ENCODE results near the gene PTGR3.

DNA sequence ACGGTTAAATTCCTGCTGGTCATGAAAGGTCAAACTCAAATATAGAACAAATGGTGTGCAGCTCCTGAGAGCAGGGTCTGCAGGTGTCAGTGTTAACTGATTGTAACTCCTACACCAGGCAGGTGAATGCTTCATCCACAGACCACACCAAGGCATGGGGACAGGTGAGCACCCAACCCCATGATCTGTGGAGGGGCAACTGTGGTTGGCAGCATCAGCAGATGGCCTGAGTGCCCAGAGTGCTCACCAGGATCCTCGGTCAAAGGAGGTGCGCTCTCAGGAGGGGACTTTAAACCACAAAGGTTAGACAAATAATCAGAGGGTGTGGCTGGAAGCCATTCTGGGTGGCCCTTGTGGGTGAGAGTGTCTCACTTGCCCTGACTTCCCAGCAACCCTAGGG lies 44.5 kb downstream of the PTGR3 start:
- TF ChIP-seq, protein P1, sequence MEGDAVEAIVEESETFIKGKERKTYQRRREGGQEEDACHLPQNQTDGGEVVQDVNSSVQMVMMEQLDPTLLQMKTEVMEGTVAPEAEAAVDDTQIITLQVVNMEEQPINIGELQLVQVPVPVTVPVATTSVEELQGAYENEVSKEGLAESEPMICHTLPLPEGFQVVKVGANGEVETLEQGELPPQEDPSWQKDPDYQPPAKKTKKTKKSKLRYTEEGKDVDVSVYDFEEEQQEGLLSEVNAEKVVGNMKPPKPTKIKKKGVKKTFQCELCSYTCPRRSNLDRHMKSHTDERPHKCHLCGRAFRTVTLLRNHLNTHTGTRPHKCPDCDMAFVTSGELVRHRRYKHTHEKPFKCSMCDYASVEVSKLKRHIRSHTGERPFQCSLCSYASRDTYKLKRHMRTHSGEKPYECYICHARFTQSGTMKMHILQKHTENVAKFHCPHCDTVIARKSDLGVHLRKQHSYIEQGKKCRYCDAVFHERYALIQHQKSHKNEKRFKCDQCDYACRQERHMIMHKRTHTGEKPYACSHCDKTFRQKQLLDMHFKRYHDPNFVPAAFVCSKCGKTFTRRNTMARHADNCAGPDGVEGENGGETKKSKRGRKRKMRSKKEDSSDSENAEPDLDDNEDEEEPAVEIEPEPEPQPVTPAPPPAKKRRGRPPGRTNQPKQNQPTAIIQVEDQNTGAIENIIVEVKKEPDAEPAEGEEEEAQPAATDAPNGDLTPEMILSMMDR (IDR thresholded peaks at IDR 0.05), result no peak
- TF ChIP-seq POLR2A (IDR thresholded peaks at IDR 0.05), result no peak
